ENCODE measurements around the gene SOX5.
A peak's percentile ranks its signal among the peaks of the same experiment; 100 is the strongest.
"Not testable (repeated sequence)": the region's sequence is repeated elsewhere in the genome, so short reads cannot be mapped to it uniquely, and the experiment has no call there.

SOX5 gene

DNA sequence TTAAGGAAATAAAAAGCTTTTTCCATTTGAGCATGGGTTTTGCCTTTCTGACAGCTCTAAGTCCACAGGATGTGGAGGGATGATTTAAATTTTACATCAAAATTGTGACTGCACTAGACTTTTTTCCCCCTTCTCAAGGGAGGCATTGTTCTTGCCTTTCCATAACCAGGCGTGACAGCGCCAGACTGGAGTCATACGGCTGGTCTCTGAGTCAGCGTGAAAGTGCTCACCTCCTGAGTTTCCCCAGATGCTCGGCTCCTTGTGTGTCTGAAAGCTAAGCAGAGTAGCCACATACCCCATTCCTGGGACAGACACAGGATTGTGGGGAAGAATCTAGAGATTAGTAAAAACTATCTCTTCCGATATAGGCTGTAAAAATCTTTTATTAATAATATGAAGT, 43.1 kb downstream of the SOX5 start:
- peak; percentile 78 for FAIRE-seq

DNA sequence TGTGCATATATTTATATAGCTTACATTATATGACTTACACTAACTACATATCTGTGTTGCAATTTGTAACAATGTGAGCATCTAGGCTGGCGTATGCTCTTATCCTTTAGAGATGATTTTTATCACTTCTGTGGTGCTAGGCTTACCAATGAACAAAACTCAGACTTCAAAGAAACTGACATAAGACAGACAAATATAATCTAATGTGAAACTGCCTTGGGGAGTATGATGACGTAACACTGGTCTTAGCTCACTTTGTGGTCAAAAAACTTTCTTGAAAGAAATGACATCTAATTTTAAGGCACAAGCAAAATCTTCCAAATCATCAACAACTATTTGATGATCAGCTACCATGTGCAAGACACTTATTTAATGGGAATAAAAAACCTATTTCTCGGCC, 50.0 kb downstream of the SOX5 start:
- peak; percentile 36 for FAIRE-seq

DNA sequence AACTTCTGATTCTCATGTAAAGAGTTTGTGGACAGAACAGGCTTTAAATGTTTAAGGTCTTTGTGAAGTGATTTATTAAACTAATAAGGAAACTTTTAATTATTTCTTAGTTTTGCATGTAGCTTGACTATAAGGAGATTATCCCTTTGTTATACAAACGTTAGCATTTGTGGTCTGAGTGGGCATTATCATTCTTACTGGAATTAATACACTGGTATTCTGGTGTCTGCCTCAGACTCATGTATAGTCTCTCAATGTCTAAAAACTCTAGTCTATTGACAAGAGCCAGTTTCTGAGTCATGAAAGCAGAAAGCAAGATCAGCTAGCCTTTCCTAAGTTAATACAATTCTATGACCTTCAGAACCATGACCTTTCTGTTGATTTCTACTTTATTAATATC, 51.3 kb downstream of the SOX5 start:
- FAIRE-seq: no peak

DNA sequence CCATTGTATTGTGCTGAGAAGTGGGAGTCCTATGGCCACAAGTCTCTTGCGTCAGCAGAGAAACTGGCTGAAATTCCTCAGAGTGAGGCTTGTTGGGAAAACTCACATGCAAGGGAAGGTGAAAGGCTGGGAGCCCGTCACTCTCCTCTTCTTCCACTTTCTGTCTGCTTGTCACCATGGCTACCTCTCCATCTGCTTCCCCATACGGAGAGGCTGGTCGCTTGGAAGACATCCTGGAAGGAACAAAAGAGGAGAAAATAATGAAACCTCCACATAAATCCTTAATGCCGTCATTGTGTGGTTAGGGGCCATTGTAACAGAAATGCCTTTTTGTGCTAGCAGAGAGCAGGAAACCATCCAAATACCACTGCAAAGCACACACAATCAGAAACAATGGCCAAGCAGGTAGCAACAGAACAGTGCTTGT, 53.7 kb downstream of the SOX5 start:
- FAIRE-seq: no peak

DNA sequence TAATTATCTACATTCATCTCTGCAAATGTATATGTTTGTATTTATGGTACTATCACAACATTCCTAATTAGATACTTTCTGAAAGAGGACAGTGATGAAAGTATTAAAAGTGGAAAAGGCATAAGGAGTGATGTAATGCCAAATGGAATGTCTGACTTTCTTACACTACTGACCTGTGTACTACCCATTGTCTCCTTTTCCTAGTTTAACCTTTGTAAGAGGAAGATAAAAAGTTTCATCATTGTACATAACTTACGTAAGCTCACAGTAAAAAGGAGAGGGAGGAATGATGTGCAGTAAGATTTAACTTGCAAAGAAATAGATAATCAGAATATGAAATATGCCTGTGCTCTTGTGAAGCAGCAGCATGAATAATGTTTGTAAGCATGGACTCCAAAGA, 55.9 kb downstream of the SOX5 start:
- FAIRE-seq: no peak

DNA sequence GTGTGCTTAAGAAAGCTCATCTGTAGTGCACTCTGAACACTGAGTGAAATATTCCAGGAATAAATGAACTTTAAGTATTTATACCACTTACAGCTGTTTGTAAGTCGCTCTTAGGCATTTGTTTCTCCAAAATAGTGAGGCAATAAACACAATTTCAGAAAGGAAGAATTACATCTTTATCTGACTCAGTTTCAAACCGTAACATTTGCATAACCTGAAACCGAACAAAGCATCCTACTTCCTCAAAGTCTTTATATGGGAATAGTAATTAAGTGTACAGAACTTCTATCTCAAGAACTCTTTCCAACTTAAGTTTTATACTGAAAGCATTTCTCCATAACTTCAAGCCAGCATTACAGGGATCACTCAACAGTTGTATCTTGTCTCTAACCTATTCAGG, 58.4 kb downstream of the SOX5 start:
- no peak for FAIRE-seq

DNA sequence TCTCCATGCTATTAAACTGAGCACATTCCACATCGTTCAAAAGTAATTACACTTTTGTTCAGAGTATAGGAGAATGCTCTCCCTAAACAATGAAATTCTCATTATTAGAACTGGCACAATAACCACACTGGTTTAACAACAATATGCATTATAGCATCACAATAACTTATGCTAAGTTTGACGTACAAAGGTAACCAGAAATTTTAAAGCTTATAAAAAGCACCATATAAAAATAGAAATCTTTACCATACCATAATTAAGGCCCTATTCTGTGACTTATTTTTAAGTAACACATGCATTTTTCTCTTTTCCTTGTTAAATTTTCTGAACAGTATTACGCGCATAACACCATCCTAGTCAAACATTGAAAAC, 60.4 kb downstream of the SOX5 start:
- FAIRE-seq: no peak

DNA sequence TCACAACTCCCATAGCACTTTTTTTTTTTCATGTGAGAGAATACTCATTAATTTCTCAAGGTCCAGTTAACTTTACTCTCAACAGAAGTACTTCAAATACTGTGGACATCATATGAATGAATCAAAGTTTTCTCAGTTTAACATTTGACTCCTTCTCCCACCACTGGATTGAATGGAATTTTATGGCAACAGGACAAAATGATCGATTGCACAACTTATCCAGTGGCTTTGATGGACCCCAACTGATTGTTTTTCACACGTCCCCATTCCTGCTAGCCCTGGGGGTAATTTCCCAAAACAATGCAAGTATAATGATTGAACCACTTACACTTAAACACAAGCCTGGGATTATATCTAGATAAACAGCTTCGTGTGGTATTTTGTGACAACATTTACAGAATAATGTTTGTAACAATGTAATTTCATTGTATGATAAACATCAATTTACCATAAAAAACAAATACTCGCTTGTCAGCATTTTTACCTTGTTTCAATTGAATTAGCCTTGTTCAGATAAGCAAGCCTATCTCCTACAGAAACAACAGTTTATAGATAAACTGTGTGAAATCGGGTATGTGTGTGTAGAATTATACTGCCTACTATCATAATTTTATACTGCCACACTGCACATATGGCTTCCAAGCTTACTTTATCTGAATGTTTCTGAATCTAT, 60.9 kb downstream of the SOX5 start:
- peak; percentile 70 for FAIRE-seq

DNA sequence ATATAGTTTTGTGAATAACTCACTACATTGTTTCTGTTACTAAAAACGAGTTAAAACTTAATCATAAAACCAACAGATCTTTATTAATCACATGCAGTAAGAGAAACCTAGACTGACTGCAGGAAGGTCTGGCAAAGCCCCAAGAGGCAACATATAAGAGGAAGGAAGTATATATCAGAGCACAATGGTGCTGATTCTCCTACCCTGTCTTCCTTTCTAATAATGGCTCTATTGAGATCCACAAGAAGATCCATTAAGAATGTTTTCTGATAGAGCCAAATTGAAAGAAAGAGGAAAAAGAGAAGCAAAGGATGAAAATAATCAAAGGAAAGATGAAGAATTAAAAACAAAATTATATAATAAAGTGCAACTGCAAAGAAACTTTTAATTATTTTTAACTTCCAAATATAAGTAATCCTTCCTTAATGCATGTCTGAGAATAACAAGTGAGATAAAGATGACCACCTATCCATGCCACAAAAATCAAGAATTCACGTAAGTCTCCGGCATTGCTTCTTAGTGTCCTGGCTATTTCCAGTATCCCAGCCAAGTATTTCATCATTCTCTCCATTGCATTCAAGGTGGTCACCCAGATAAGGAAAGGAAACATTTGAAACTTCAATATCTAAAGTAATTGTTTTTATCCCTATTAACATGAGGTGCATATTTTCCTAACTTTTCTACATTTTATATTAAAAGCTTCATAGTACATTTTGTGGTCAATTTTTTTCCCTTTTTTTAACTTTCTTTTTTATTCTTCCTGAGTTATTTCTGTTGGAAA, 62.2 kb downstream of the SOX5 start:
- no peak for FAIRE-seq

DNA sequence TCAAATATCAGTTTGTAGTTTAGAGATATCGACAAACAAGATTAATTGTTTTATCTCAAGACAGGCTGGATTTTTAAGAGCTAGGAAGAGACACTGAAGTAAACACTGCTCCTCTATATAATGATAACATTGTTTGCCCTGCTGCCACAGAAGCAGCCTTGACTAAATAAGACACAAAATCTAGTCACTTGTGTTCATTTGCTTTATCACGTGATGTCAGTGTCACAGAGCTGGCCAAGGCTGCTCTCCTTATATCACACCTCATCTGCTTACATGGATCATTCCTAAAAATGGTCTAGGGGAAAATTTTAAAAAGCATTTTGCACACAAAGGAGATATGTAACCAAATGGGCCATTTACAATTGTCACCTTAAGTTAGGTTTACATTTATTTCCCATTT, 64.1 kb downstream of the SOX5 start:
- no peak for FAIRE-seq

DNA sequence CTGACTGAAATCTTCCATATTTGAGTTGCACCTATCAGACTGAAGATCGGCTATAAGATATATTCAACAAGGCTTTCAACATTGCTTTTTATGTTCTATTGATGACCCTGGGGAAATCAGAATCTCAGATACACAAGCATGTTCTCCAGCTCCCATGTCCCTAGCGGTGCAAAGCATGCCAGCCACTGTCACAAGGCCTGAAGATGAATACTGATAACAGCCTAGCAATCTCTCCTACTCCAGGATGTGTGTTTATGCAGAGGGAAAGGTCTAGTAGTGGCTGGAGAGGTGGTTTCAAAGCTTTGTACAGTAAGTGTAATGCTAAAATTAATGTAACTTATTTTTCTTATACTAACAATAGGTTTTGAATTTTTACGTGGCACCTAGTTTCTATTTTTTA, 64.6 kb downstream of the SOX5 start:
- FAIRE-seq: no peak

DNA sequence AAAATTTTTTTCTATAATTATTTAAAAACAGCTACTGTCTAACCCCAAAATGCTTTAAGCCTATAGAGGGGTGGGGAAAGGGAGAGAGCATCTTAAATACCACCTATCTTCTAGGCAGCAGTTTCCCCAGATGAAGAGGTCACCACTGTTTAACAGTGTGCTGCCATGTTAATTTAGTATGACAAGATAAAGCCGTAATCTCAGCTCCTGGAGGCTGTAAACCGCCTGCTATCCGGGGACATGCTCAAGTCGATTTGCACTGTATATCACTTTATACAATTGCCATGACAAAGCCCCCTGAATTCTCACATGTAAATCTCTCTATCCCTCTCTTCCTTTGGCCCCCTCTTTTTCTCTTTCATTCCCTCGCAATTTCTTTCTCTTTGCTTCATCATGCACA, 68.5 kb downstream of the SOX5 start:
- no peak for FAIRE-seq

DNA sequence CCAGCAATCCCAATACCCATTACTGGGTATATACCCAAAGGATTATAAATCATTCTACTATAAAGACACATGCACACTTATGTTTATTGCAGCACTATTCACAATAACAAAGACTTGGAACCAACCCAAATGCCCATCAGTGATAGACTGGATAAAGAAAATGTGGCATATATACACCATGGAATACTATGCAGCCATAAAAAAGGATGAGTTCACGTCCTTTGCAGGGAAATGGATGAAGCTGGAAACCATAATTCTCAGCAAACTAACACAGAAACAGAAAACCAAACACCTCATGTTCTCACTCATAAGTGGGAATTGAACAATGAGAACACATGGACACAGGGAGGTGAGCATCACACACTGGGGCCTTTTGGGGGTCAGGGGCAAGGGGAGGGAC, 72.9 kb downstream of the SOX5 start:
- not testable (repeated sequence) for FAIRE-seq

DNA sequence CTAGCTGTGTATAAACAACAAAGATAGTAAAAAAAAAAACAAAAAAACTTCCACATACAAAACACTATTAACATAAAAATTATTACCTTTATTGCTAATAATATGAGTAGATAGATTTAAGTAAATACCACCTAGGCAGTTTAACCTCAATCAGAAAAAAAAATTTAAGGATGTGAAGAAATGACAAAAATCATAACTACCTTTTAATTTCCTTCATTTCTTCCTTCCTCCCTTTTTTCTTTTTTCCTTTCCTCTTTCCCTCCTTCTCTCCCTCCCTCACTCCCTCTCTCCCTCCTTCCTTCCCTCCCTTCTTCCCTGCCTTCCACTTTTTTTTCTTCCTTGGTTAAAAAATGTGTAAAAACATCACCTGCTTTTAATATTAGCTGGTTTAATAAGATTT, 81.7 kb downstream of the SOX5 start:
- FAIRE-seq: no peak

DNA sequence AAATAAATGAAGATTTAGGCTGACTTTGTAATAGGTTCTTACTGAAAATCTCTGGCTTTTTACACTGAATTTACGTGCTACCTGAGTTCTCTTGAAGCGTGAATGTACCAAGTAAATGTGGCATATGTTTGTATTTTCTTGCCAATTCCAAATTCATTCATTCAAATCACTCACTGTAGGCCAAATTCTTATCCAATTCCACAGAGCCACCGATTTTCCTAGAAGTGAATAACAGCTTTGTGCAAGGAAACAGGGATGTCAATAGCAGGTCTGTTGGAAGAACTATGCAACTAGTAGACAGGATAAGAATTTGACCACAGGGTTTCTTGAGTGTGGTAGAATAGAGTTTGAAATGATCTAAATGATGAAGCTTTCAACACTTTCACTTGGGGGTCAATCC, 86.8 kb downstream of the SOX5 start:
- no peak for FAIRE-seq

DNA sequence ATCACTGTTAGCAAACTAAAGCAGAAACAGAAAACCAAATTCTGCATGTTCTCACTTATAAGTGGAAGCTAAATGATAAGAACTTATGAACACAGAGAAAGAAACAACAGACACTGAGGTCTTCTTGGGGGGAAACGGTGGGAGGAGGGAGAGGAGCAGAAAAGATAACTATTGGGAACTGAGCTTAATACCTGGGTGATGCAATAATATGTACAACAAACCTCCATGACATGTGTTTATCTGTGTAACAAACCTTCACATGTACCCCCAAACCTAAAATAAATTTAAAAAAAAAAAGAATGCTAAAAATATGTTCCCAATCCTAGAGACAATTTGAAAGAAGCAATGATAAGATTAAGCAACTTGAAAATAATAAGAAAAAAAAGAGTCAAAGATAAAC, 89.5 kb downstream of the SOX5 start:
- FAIRE-seq: no peak

DNA sequence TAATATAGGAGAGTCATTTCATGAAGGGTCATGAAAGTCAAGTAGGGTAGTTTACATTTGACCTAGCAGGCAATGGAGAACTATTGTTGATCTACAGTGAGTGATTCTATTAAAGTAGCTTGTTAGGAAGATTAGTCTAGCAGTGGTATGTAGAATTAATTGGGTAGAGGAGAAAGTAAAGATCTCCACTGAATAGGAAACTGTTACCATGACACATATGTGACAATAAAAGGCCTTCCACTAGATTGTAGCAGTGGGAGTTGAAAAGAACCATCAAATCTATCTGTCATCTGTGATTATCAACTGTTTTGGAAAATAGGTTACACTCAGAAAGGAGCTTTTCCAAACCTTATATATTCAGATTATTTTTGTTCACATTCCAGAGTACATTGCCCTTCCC, 92.3 kb downstream of the SOX5 start:
- FAIRE-seq: no peak

DNA sequence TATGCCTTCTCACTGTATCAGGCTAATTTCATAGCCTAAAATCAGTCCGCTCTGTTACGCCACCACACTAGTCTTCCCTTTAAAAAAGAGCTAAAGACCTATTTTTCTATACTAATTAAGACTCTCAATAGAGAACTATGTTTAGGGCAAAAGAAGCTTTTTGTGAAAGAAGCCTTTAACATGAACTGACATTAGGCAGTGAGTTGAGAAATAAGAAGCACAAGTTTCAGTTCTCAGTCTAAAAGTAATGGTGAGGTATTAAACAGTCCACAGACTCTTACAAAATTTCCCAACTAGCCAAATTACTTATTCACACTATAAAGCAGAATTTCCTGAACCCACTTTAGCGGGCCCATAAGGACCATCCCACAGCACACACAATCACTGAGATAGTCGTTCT, 93.7 kb downstream of the SOX5 start:
- no peak for FAIRE-seq

DNA sequence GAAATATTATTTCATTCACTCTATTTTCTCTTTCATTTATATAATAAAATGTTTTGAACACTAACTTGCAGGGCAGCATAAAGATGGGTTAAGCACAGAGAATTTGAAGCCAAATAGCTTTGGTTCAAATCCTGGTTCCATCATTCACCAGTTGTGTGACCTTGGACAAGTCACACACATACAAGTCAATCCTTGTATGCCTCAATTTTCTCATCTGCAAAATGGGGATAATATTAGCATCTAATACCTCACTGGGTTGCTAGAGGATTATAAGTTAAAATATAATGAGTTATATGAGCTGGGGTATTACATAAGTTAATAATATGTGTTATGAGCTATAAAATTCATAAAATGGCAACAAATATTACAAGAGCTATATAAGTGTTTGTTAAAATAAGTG, 94.9 kb downstream of the SOX5 start:
- peak; percentile 66 for FAIRE-seq

DNA sequence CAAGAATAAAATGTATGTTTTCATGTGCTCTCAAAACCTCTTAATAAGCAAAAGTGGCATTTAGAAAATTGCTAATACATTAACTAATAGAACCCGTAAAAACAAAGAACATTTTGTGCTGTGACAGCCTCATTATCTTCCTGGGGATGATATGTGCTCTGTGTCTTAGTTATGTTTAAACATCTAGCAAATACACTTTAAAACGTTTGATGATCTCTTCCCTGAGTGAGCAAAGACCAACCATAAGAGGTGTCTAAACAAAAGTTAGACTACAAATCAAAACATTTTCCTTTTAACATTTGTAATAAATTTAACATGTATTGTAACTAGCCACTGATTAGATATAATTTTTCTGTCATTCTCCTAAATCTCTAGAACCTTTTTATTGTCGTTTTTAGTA, 95.8 kb downstream of the SOX5 start:
- no peak for FAIRE-seq

DNA sequence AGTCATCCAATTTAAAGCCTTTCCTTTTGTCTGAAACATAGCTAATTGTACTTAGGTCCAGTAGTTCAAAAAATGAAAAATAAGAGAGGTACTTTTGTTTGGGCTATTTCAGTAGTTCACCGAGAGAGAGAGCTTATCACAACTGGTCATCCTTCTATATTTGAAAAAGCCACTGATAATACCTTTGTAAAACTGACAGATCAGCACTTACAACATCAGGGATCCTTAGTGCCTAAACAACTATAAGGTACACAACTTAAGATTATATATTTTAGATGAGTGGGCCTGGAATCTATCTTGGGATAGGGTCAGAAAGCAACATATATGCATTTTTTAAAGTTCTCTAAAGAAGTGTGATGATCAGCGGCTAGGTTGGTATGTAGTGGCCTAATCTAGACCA, 97.9 kb downstream of the SOX5 start:
- FAIRE-seq: peak; percentile 91

DNA sequence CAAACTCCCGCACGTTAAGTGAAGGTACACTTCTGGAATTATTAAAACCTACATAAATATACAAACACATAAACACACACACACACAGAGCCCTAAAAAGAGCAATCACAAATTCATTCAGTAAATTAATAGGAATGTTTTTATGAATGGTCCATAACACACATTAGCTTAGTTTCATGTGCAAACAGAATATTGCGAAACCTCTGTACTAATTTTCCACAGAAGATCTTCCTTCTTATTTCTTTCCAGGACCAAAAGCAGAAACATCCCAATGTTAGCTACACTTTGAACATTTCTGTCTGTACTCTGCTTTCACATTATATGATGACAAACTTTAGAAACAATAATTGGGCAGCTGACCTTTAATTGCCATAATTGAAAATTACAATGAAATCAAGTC, 101.6 kb downstream of the SOX5 start:
- FAIRE-seq: peak; percentile 87

DNA sequence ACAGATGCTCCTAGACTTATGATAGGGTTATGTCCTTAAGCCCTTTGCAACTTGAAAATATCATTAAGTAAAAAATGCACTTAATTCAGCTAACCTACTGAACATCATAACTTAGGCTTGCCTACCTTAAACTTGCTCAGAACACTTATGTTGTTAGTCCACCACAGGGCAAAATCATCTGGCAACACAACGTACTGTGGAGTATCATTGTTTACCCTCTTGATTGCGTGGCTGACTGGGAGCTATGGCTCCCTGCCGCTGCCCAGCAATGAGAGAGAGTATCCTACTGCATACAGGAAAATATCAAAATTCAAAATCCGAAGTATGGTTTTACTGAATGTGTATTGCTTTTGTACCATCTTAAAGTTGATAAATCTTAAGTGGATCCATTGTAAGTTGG, 105.5 kb downstream of the SOX5 start:
- peak; percentile 51 for FAIRE-seq

DNA sequence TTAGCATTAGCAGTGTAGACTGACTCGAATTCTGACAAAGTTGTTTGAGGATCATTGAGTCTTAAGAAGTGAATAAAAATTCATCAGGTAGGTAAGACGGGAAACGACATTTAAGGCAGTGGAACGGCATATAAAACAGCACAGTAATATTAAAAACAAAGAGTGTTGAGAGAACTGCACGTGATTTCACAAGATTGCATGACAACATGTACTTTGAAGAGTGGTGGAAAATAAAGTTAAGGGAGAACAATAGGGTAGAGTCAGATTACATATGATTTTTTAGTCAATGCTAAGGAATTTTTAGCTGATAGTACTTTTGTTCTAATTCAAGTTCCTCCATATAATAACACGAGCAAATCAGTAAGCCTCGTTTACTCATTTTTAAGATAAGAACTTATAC, 115.4 kb downstream of the SOX5 start:
- FAIRE-seq: no peak

DNA sequence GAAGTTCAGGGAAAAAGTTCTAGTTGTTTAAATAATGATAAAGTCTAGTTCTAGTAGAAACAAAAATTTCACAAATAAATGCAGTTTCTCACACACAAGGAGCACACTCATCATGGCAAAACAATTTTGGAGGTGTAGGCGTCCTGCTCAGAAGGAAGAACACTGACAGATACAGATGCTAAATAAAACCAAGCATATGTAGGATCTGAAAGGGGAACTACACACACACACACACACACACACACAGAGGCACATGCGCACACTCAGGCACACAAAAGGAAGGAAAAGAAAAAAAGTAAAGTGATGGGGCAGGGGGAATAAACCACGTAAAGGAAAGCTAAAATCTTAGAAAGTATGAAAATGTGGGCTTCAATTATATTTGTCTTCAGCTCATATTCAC, 117.7 kb downstream of the SOX5 start:
- no peak for FAIRE-seq
